ENCODE results near the gene TNFSF12.
"Not testable (repeated sequence)": the region's sequence is repeated elsewhere in the genome, so short reads cannot be mapped to it uniquely, and the experiment has no call there.

TNFSF12 gene

DNA sequence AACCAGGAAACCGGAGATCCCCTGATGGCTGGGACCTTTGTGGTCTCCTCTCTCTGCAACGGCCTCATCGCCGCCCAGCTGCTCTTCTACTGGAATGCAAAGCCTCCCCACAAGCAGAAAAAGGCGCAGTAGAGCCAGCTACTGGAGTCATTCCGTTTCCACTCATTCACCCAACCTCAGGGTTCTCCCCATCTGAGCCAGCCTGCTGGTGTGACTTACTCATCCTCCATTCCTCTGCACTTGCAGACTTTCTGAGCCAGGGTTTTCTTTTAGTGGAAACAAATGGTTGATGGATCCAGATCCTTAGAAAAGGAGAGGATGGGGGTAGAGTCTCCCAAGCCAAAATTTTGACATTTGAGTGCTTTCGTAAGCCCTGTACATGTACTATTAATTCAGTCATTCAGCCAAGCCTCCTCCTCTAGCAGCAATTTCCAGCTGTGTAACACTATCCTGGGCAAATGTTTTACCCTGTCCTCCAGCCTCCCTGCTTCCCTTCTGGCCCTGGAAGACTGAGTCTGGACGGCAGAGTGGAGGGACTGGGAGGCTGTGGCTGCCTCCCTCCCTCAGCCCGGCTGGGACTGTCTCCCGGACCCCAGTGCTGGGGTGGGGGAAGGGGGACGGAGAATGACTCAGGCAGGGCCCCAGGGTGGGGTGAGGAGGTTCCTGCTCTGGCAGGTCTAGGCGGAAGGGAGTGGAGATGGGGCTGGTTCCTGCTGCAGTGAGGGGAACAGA lies 38.7 kb downstream of the TNFSF12 start:
- peak; percentile 89 for DNase-seq (ENCODE audit: low spot score)

- no peak for DNase-seq (ENCODE audit: low spot score)
Measured at GRCh38 chr17:7588553-7589203, 39.8 kb downstream of the TNFSF12 start.

DNA sequence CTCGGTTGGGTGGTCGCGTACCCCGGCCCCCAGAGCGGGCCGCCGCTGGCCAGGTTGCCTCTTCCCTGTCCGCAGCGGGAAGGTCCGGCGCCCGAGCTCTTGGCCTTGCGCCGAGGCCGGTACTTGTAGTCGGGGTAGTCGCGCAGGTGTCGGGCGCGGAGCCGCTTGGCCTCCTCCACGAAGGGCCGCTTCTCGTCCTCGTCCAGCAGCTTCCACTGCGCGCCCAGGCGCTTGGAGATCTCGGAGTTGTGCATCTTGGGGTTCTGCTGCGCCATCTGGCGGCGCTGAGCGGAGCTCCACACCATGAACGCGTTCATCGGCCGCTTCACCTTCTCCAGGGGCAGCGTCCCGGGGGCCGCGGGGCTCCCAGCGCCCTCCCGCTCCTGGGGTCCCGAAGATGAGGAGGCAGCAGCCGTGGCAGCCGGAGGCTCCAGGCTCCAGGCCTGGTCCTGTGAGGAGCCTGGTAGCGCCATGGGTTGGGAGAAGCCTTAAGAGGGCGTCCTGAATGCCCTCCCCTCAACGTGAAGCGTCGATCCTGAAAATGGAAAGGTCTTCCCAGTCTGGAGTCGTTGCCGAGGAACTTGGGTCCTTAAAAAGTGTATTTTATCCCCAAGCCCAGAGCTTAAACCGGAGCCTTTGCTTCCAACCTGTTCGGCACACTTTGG lies 40.5 kb downstream of the TNFSF12 start:
- DNase-seq (ENCODE audit: low spot score): peak; percentile 87

- DNase-seq (ENCODE audit: low spot score): no peak
Measured at GRCh38 chr17:7589891-7590691, 41.2 kb downstream of the TNFSF12 start, which contains the start of gene SOX15. SOX15 (minus strand) TSS chr17:7590094; CDS start chr17:7589676, 418 bp downstream.

DNA sequence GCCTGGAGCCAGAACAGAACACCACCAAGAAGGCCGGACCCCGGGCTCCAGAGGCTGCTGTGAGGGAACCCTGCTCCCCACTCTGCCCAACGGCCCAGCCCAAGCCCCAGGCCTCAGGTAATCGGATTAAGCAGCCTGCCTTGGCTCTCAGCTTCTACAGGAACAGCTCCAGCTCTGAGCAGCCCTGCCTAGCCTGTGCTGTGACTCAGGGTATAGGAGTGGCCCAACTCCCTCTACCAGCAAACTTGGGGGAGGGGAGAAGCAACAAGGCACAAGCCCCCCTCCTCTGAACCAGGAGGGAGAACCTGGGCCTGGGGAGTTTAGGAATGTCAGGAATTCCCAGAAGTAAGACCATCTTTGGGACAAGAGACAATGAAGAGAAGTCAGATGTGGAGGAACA lies 41.9 kb downstream of the TNFSF12 start:
- DNase-seq (ENCODE audit: low spot score): peak; percentile 63

DNA sequence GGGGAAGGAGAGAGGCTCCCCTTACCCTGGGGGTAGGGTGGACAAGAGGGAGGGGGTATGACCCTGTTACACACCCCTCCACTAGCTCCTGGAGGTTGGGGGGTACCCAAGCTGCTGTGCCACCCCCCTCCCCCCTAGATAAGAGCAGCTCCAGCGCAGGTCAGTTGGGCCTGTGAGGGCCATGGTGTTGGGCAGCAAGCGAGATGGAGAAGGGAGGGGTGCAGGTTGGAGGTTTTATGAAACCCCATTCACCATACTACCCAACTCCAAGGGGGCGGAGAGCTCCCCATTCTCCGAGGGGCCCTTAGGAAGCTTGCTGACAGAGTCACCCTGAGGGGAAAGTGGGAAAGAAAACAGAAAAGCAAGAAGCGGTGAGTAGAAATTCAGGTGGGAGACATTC lies 42.7 kb downstream of the TNFSF12 start:
- no peak for DNase-seq (ENCODE audit: low spot score)

GRCh38 chr17:7592422-7593021 lies 43.7 kb downstream of the TNFSF12 start:
- DNase-seq (ENCODE audit: low spot score): no peak

- DNase-seq (ENCODE audit: low spot score): no peak
Measured at GRCh38 chr17:7593296-7593695, 44.4 kb downstream of the TNFSF12 start.

DNA sequence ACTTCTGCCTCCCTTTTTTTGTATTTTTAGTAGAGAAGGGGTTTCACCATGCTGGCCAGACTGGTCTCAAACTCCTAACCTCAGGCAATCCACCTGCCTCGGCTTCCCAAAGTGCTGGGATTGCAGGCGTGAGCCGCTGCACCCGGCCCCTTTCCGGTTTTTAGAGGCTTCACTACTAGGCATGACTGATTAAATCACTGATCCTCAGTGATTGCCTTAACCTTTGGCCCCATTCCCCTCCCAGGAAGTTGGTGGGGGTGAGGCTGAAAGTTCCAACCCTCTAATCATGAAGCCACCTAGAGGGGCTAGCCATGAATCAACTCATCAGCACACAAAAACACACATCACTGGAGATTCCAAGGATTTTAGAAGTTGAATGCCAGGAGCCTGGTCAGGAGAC lies 48.7 kb downstream of the TNFSF12 start:
- DNase-seq (ENCODE audit: low spot score): not testable (repeated sequence)

DNA sequence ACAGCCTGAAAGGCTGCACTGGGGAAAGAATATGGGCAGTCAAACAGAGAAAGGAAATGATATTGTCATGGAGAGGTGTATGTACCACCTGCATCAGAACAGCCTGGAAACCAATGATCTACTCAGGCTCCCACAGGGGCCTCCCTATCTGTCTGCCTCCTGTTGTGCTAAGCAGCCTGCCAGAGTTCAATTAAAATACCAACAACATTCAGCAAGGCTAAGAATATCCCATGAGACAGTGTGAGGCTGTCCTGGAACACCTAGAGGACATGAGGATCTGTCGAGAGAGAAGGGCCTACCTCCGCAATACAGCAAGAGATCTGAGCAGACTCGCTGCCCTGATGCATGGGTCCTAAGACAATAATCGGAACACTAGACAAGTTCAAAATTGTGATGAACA lies 57.4 kb downstream of the TNFSF12 start:
- DNase-seq (ENCODE audit: low spot score): no peak

All from GM03348 (cell line).